HG03045 (cell line): ENCODE results near the gene VPS54.
A peak's percentile ranks its signal among the peaks of the same experiment; 100 is the strongest.
"Not testable (repeated sequence)": the region's sequence is repeated elsewhere in the genome, so short reads cannot be mapped to it uniquely, and the experiment has no call there.

Experiments used
- ATAC-seq: cut with Tn5 transposase; IDR thresholded peaks from one replicate; pipeline ENCODE4 v1.9.1; 2021; ENCODE audit warnings: mild to moderate bottlenecking, moderate library complexity; ENCODE audit not compliant: unreplicated experiment

VPS54 gene

DNA sequence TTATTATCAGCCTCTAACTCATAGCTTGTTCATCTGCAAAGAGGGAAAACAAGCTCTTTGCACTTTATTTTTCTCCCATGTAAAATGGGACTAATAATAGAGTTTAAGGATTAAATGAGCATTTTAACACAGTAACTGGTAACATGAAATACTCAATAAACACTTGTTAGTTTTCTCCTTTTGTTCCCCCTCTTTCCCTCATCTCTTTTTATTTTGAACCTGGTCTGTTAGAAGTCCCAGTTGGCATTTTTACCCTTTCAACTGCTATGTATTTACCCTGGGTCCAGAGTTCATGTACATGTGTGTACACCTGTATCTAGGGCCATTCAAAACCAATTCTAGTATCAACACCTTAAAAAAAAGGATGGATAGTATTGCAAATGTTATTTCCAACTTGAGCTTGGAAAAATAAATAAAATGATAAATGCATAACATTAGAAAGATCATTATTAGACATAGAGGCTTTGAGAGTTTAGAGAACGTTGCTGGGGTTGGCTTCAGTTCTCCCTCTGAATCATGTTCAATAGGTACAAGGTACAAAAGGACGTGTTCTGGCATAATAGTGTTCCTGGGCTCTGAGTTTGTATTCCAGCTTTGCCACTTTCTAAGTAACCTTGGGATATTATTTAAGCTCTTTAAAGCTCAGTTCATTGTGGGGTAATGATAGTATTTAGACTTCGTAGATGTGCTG, 5.2 kb upstream of the VPS54 start:
- ATAC-seq, result no peak

DNA sequence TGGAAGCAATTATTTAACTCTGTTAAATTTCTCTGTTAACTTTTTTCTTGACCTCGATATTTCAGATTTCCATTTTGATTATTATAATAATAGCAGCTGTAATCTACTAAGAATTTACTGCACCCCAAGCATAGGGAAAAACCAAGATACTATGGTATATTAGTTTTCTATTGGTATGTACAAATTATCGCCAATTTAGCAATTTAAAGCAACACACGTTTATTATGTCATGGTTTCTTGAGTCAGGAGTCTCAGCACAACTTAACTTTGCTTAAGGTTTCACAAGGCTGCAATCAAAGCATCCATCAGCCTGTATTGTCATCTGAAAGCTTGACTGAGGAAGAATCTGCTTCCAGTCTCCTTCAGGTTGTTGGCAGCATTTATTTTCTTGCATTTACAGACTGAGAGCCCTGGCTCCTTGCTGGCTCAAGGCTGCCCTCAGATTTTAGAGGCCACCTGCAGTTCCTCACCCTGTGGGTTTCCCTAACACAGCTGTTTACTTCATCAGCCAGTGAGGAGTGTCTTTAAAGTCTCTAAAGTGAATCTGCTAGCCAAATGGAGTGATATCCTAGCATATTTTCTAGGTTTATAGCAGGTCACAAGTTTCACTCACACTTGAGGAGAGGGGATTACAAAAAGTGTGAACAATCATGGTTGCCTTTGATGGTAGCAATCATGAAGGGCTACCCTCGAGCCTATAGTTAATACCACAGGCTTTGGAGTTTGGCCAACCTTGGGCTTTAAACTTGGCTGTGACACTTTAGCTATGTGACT, 4.4 kb upstream of the VPS54 start:
- no peak for ATAC-seq

DNA sequence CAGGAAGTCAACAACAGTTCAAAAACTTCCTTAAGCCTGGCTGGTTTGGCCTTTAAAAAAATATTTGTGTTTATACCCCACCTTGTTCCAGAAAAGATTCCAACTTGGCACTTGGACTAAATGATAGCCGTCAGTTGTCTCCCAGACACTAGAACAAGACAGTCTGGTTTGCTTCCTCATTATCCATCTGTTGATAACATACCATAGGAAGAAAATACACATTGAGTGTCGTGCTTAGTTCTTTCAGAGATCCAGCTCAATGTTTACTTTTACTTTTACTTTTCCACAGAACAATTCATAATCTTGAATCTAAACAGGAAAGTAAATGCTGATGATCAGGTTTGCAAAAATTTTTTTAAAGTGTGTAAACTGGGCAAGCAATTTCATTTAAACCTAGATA, 2.4 kb upstream of the VPS54 start:
- ATAC-seq, result no peak

DNA sequence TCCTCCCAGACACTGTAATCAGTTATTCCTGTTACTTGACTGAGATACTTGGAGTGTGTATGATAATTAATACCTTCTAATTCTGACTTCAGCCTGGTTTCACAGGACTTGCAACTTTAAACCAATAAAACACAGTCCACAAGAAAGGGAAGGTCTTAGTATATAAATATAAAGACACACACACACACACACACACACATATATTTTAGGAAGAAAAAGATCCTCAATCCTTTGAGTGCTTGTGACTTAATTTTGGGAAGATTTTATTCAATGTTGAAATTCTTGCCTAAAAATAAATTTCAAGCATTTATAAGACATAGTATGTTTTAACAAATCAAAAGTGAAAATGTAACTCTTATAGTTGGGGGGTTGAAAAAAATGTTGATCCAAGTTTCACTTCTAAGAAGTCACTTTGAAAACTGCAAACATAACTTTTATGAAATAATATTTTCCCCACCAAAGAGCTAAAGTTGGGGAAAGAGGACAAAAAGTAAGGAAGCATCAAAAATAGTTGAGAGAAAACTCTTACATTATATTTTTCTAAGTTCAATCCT, 824 bp upstream of the VPS54 start:
- ATAC-seq, result no peak

DNA sequence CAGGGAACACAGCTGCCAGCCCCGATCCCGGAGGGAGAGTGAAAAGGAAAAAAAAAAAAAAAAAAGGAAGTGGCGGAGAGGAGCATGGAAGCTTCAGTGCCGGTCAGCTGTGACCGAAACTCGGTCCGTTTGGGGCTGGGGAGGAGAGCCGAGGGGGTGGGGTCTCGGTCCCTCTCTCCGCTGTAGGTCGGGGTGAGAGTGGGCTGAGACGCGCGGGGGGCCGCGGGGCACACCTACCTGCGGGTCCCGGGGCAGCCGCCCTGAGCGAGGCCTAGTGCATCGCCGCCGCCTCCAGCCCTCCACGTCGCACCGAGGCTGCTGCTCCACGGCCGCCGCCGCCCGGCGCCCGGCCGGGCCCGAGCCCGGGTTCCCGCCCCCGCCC, 536 bp downstream of the VPS54 start:
- peak; percentile 58 for ATAC-seq

DNA sequence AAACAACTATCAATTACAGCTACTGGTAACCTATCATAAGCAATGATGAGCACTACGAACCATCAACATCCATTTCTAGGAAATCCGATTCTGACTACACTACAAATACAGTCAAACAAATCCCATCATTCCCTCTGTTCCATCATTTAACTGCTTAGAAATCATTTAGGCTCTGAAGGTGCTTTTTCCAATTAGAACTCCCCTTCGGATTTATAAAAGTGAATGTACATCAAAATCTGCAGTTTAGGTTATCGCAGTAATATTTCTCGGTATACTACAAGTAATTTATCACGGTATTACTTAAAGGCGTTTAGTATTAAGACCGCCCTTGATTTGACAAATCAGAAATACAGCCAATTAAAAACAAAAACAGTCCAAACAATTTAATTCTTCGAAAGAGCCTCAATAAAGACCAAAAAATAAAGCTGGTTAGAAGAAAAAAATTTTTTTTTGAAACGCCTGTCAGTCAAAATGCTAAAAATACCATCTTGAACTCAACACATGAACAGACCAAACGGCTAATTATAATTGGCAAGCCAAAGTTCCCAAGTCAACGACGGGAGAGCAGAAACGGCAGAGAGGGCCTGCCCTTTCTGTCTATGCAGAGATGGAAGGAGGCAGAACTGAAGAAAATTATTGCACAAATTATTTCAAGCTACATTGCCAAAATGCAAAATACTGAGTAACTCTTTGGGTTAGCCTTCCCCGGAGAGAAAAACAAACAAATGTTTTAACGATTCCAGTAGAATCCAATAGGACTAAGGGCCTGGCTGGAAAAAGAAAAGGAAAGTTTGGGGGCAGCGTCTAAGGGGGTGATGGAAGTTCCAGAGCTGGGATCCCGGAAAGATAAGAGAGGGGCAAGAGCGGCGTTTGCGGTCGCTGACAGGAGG, 1.2 kb downstream of the VPS54 start:
- no peak for ATAC-seq

DNA sequence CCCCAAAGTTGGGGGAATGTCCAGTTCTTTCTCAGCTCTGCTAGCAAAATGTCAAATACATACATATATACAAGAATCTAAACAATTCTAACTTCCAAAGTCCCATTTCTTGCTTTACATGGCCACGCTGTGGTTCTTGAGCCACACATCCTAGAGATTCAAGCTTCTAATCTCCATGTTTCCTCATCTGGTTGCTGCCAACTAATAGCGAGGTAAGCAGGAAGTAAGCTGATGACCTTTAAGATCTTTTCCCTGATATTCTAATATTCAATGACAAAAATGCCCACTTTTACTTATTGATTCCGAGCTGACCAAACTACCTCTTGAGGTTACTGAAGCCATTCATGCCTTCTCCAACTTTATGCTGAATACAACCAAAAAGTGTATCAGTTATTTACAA, 3.3 kb downstream of the VPS54 start:
- ATAC-seq, result no peak

DNA sequence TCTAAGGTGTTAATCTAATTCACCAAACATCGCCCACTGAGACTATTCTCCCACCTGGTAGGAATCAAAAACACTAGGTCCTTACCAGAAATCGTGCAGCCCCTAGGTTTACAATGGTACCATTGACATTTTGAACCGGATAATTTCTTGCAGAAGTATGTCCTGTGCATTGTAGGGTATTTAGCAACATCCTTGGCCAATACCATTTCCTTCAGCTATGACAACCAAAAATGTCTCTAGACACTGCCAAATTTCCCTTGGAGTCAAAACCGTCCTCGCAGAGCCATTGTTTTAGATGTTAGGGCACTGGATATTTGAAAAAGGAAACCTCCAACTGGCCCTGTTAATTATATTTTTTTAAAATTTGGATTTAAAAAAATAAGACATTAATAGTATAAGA, 3.8 kb downstream of the VPS54 start:
- ATAC-seq, result no peak

DNA sequence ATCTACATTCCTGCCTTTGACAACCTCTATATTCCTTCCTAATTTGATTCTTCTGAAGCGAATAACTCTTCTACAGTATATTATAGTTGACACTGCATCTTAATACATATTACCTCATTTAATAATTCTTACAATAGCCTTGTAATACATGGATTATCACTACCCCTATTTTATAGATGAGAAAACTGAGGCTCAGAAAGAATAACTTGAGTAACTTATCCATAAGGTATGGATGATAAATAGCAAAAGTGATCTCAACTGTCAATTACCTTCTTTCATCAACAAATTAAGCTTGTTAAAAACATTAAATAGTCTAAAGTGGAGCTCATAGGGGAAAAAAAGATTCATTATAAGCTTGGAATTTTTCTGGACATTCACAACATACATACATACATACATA, 4.6 kb downstream of the VPS54 start:
- no peak for ATAC-seq

DNA sequence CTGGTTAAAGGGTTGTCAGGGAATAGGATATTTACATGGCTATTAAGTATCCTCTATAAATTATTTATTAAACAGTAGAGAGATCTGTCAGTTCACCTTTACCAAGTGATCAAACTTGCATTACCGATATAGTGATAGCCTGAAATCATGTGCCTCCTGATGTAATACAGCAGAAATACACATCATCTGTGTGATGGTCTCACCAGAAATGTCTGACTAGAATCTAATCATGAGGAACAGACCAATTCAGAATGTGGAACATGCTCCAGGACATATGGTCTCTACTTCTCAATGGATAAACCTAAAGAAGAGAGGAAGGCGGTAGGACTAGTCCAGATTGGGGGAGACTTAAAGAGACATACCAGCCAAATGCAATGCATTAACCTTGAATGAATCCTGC, 6.2 kb downstream of the VPS54 start:
- ATAC-seq, result no peak

DNA sequence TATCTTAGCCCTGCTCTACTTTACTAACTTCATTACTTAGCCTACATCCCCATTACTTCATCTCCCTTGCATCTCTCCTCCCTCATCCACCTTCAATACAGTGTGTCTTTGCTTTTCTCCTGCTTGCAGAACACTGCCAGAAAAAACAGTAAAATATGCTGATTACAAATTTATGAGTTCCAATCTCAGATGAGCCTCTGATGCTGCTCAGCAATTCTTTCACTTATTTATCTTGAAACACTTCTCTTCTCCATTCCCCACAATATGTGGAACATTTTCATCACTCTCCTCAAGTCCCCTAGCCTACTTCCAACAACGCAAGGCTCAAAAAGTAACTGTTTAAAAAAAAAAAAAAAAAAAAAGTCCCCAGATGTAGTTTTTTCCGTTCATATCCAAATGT, 7.1 kb downstream of the VPS54 start:
- ATAC-seq, result no peak

DNA sequence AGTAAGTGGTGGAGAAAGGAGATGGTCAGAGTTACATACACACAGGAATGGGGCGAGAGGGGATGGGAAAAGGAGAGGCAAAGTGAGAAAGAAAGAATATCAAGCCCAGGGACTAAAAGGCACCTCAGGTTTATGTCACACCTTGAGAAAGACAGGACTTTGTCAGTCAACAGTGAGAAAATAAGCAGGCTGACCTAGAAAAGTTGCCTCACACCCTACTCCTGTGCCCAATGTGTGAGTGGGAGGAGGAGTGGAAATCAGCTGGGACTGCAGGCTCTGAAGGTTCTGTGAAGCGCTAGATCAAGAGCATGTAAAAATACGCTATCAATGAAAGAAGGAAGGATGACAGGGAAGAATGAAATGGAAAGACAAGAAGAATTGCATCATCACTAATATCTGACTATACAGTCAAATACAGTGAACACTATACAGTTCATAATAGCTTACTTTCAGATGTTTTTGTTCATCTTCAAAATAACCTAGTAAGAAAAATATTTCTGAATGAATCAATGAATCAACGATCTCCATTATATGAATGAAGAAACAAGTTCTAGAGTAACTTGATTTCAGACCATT, 10.7 kb downstream of the VPS54 start:
- ATAC-seq, result no peak

DNA sequence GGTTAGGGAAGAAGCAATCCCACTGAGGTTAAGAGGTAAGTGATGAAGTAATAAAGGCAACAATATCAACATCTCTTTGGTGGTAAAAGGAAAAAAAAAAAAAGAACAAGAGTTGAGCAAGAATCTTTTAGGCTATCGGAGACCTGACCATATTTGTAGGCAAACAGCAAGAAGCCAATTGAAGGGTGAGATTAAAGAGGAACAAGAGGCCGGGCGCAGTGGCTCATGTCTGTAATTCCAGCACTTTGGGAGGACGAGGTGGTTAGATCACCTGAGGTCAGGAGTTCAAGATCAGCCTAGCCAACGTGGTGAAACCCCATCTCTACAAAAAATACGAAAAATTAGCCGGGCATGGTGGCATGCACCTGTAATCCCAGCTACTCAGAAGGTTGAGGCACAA, 11.3 kb downstream of the VPS54 start:
- no peak for ATAC-seq

DNA sequence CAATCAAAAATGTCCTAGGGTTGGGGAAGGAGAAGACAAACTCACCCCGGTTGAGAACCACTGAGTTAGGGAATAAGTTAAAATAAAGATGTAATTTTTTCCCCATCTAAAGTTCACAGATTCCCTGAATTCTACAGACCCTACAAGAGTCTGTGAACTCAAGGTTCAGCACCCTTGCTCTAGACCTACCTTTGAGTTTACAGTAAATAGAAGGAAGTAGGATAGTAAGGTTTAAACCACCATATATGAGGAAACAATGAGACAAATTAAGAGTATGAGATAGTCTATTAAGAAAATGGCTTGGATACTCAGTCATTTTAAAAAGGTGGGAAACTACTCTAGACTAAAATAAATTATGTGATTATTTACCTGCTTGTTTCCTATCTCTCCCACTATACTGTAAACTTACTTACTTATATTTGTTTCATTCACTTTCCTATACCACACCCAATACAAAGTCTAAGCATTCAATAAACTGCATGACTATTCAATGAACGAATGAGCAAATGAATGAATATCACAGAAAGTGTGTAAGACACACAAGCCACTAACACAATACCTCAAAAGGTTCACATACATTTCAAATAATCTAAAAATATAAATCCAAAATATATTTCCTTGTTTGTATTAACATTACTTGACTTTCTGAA, 13.4 kb downstream of the VPS54 start:
- ATAC-seq, result no peak

DNA sequence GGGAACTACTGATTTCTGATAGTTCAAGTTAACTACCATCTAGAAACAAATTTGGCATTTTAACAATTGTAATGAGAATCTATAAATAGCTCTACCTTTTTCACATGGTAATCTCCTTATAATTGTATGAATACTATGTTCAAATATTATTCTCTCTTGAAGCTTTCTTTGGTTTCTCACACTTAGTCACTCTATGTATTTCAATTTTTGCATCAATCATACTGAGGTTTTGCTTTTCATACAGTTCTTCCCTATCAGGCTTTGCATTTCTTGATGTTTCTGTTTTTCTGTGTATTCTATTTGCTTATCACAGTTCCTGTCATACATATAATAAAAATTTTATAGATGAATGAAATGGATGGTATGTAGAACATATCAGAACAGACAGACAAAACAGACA, 16.0 kb downstream of the VPS54 start:
- no peak for ATAC-seq

DNA sequence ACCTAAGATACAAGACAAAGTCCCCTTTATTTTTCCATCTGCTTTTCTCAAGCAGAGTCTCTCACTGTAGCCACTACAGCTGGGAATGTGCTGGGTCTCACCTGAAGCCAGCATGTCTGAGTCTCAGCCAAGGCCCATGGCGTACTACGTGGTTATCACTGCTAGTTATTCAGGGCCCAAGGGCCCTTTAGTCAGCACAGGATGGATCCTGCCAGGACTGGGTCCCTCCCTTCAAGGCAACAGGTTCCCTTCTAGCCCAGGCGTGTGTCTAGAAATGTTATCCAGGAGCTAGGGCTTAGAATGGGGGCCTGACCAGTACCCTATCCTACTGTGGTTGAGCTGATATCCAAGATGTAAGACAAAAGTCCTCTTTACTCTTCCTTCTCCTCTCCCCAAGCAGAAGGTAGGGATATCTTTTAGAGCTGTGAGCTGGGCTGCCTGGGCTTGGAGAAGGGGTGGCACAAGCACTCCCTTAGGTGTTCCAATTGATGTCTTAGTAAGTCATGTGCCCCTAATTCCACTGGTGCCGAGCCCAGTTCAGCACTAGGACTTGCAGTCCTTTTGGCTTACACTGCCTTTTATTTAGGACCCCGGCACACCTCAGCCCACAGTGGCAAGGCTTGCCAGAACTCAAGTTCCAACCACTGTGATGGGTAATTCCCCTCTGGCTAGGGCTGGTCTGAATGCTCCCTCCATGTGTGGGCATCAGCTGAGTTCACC, 17.7 kb downstream of the VPS54 start:
- no peak for ATAC-seq

DNA sequence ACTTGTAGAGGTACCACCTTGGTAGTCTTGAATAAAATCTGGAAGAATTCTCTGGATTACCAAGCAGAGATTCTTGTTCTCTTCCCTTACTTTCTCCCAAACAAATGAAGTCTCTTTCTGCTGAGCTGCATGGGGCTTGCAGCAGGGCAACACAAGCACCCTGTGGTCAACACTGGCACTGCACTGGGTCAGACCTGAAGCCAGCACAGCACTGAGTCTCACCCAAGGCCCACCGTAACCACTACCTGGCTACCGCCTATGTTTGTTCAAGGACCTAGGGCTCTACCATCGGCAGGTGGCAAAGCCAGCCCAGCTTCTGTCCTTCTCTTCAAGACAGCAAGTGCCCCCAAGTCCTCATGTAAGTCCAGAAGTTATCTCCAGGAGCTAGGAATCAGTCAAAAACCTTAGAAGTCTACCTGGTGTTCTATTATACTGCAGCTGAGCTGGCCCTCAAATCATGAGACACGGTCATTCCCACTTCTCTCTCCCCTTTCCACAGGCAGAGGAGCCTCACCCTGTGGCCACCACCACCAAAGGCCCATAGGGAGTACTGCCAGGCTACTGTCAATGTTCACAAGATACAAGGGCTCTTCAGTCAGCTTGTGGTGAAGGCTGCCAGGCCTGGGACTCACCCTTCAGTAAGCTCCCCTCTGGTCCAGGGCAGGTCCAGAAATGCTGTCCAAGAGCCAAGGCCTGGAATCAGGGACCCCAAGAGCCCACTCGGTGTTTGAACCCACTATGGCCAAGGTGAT, 18.4 kb downstream of the VPS54 start:
- no peak for ATAC-seq

DNA sequence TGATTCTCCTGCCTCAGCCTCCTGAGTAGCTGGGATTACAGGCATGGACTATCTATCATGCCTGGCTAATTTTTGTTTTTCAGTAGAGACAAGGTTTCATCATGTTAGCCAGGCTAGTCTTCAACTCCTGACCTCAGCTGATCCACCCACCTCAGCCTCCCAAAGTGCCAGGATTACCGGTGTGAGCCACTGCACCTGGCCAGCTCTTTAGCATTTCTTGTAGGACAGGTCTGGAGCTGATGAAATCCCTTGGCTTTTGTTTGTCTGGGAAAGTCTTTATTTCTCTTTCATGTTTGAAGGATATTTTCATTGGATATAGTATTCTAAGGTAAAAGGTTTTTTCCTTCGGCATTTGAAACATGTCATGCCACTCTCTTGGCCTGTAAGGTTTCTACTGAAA, 20.2 kb downstream of the VPS54 start:
- no peak for ATAC-seq

DNA sequence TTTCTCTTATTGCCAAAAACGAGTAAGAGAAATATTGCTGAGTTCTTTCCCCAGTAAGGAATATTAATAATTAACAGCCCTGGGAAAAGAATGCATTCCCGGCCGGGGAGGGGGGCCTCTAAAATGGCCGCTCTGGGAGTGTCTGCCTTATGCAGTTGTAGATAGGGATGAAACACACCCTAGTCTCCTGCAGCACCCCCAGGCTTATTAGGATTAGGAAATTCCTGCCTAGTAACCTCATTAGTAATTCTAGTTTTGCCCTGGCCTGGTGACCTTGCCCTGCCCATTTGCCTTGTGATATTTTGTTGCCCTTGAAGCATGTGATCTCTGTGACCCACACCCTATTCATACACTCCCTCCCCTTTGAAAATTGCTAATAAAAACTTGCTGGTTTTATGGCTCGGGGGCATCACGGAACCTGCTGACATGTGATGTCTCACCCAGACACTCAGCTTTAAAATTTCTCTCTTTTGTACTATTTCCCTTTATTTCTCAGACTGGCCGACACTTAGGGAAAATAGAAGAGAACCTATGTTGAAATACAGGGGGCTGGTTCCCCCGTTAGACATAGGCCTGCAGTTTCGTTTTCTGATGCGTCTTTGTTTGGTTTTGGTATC, 22.5 kb downstream of the VPS54 start:
- ATAC-seq, result not testable (repeated sequence)
